ENCODE results near the gene FAM124A.

DNA sequence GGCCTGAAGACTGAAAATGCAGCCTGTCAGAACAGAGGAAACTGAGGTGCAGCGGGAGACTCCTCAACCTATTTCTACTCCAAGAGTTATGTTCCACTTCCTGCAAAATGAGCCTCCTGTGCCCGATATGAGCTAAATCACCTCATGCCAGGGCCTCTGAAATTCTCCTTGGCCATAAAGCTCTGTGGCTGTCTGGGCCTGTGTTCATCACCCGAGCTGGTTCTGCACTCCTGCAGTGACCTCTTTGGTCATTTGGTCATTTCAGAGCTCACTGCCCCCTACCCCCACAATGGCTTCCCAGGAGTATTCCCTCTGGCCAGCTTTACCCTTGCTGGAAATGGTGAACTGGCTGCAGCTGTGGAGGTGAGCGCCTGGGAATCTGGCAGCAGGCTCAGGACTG lies 65.6 kb downstream of the FAM124A start:
- TF ChIP-seq EZH2phosphoT487 (IDR thresholded peaks at IDR 0.05; ENCODE audit: insufficient read depth, low read depth): no peak
- TF ChIP-seq EZH2 (IDR thresholded peaks at IDR 0.05; ENCODE audit: insufficient read depth, poor library complexity, severe bottlenecking): no peak
